ENCODE results near the gene PCNX3.

DNA sequence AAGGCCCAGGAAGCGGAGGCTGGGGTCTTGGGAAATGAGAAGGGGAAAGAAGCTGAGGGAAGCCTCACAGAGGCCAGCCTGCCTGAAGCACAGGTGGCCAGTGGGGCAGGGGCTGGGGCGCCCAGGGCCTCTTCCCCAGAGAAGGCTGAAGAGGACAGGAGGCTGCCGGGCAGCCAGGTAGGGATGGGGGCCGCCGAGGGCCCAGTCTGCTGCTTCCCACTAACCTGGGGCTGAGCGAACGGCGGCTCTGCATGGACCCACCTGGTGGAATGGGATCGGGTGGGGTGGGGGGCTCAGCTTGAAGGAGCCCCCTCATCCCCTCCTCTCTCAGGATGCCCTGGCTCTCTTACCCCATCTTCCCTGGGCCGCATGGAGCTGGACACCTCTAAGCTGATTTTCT, 32.0 kb upstream of the PCNX3 start:
- TF ChIP-seq, protein P1, sequence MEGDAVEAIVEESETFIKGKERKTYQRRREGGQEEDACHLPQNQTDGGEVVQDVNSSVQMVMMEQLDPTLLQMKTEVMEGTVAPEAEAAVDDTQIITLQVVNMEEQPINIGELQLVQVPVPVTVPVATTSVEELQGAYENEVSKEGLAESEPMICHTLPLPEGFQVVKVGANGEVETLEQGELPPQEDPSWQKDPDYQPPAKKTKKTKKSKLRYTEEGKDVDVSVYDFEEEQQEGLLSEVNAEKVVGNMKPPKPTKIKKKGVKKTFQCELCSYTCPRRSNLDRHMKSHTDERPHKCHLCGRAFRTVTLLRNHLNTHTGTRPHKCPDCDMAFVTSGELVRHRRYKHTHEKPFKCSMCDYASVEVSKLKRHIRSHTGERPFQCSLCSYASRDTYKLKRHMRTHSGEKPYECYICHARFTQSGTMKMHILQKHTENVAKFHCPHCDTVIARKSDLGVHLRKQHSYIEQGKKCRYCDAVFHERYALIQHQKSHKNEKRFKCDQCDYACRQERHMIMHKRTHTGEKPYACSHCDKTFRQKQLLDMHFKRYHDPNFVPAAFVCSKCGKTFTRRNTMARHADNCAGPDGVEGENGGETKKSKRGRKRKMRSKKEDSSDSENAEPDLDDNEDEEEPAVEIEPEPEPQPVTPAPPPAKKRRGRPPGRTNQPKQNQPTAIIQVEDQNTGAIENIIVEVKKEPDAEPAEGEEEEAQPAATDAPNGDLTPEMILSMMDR (IDR thresholded peaks at IDR 0.05), result no peak
- no peak for TF ChIP-seq ZFX (IDR thresholded peaks at IDR 0.05; ENCODE audit: borderline replicate concordance)

All from 22Rv1 (cell line).